ENCODE results near the gene TBC1D24. TPM values are rescaled to one million over a fixed set of nuclear protein-coding genes. Genes with fewer than 3 reads are reported as not detected.
A peak's percentile ranks its signal among the peaks of the same experiment; 100 is the strongest.

TBC1D24 gene
- total and polyA plus RNA-seq, 4 experiments from 2014 or later, result 1.3 to 13.7 (median 5.7) TPM

GRCh38 chr16:2487903-2488531, 13.1 kb downstream of the TBC1D24 start:
- no peaks in the 10 kb centered on the region for H3K27me3 ChIP-seq (ENCODE audit: insufficient read depth, low read length)
- intact Hi-C loops (cut with micrococcal nuclease), result loop anchor here (1.0 kb wide), 6 partner anchors 14 to 465 kb away; partner anchors contain the start of genes ABCA3, ATP6V0C and TEDC2
- H3K36me3 Mint-ChIP-seq, result peaks cover 0 to 1% of the 10 kb centered on the region in 2 donors
- peak overlapping the region in 1 of 7 donors; percentile 95 for H3K27ac Mint-ChIP-seq
- H3K27me3 Mint-ChIP-seq, result no peaks in the 10 kb centered on the region
- no peak for DNase-seq
- ChIA-PET CTCF (ENCODE audit: partially characterized antibody) (interaction anchor here (0.6 to 2.5 kb wide), 7 partner anchors 15 to 294 kb away, joined by 3 to 13 read pairs (median 3); partner anchors contain the start of gene CCNF), POLR2A (ENCODE audit: partially characterized antibody) (interaction anchor here (1.5 to 2.0 kb wide), 2 partner anchors 14 to 58 kb away, joined by 4 to 8 read pairs; partner anchors contain the start of genes CCNF and TBC1D24)
- no peaks in the 10 kb centered on the region for H3K9me3 Mint-ChIP-seq
- no peak overlapping the region for H3K4me3 ChIP-seq (ENCODE audit: low read length in 2 of 2)
- H3K4me1 Mint-ChIP-seq, result peaks cover 9 to 19% (median 13%) of the 10 kb centered on the region in 4 donors
- H3K27ac ChIP-seq (ENCODE audit: low read depth, low read length), result no peak overlapping the region
- peaks cover 14% of the 10 kb centered on the region for H3K4me1 ChIP-seq (ENCODE audit: insufficient read depth, low read length)
- no peaks in the 10 kb centered on the region for H3K36me3 ChIP-seq (ENCODE audit: insufficient read depth, low read length)
- no peaks in the 10 kb centered on the region for H3K9me3 ChIP-seq (ENCODE audit: control insufficient read depth in 1 of 2, low read length in 2 of 2)
- H3K4me3 Mint-ChIP-seq, result no peak overlapping the region

GRCh38 chr16:2489581-2489980, 14.7 kb downstream of the TBC1D24 start:
- Mint-ChIP-seq H3K36me3 (peaks cover 0 to 1% of the 10 kb centered on the region in 2 donors), H3K27ac (no peak overlapping the region), H3K4me1 (peaks cover 9 to 19% (median 13%) of the 10 kb centered on the region in 4 donors), H3K4me3 (no peak overlapping the region), H3K27me3 (no peaks in the 10 kb centered on the region), H3K9me3 (no peaks in the 10 kb centered on the region)
- no peak overlapping the region for H3K4me3 ChIP-seq (ENCODE audit: low read length in 2 of 2)
- H3K27me3 ChIP-seq (ENCODE audit: insufficient read depth, low read length), result no peaks in the 10 kb centered on the region
- peaks cover 14% of the 10 kb centered on the region for H3K4me1 ChIP-seq (ENCODE audit: insufficient read depth, low read length)
- ChIA-PET CTCF (ENCODE audit: partially characterized antibody) (interaction anchor here (0.7 to 2.5 kb wide), 3 partner anchors 81 to 295 kb away, joined by 3 to 13 read pairs (median 4); no protein-coding TSS in a partner anchor), POLR2A (ENCODE audit: partially characterized antibody) (no interaction called here)
- H3K9me3 ChIP-seq (ENCODE audit: control insufficient read depth in 1 of 2, low read length in 2 of 2), result no peaks in the 10 kb centered on the region
- H3K36me3 ChIP-seq (ENCODE audit: insufficient read depth, low read length), result no peaks in the 10 kb centered on the region
- intact Hi-C loops (cut with micrococcal nuclease), result no loop called here
- H3K27ac ChIP-seq (ENCODE audit: low read depth, low read length), result no peak overlapping the region
- no peak for DNase-seq

- POLR2A ChIA-PET (ENCODE audit: partially characterized antibody), result interaction anchor here (0.6 kb wide), 1 partner anchor 276 kb away, joined by 4 read pairs; the partner anchor contains the start of gene PGP
- Histone ChIP-seq H3K27me3 (ENCODE audit: insufficient read depth, low read length) (no peaks in the 10 kb centered on the region), H3K4me3 (ENCODE audit: low read length in 2 of 2) (no peak overlapping the region), H3K36me3 (ENCODE audit: insufficient read depth, low read length) (no peaks in the 10 kb centered on the region), H3K27ac (ENCODE audit: low read depth, low read length) (no peak overlapping the region), H3K9me3 (ENCODE audit: control insufficient read depth in 1 of 2, low read length in 2 of 2) (no peaks in the 10 kb centered on the region), H3K4me1 (ENCODE audit: insufficient read depth, low read length) (peaks cover 14% of the 10 kb centered on the region)
- intact Hi-C loops (cut with micrococcal nuclease), result no loop called here
- Mint-ChIP-seq H3K36me3 (peaks cover 0 to 1% of the 10 kb centered on the region in 2 donors), H3K27ac (no peak overlapping the region), H3K9me3 (no peaks in the 10 kb centered on the region), H3K4me1 (peaks cover 9 to 19% (median 11%) of the 10 kb centered on the region in 4 donors), H3K27me3 (no peaks in the 10 kb centered on the region), H3K4me3 (no peak overlapping the region)
- CTCF ChIA-PET (ENCODE audit: partially characterized antibody), result interaction anchor here (1.9 kb wide), 1 partner anchor 11 kb away, joined by 4 read pairs; no protein-coding TSS in a partner anchor
- no peak for DNase-seq
Measured at GRCh38 chr16:2490190-2491105, 15.5 kb downstream of the TBC1D24 start.

GRCh38 chr16:2492292-2492691, 17.4 kb downstream of the TBC1D24 start:
- Mint-ChIP-seq H3K4me1 (peaks cover 3 to 7% (median 3%) of the 10 kb centered on the region in 4 donors), H3K4me3 (no peak overlapping the region), H3K36me3 (peaks cover 0 to 1% of the 10 kb centered on the region in 2 donors), H3K27ac (no peak overlapping the region), H3K9me3 (no peaks in the 10 kb centered on the region), H3K27me3 (no peaks in the 10 kb centered on the region)
- Histone ChIP-seq H3K9me3 (ENCODE audit: control insufficient read depth in 1 of 2, low read length in 2 of 2) (no peaks in the 10 kb centered on the region), H3K27me3 (ENCODE audit: insufficient read depth, low read length) (no peaks in the 10 kb centered on the region), H3K4me1 (ENCODE audit: insufficient read depth, low read length) (peaks cover 5% of the 10 kb centered on the region), H3K36me3 (ENCODE audit: insufficient read depth, low read length) (no peaks in the 10 kb centered on the region), H3K4me3 (ENCODE audit: low read length in 2 of 2) (no peak overlapping the region), H3K27ac (ENCODE audit: low read depth, low read length) (no peak overlapping the region)
- POLR2A ChIA-PET (ENCODE audit: partially characterized antibody), result no interaction called here
- intact Hi-C loops (cut with micrococcal nuclease), result no loop called here
- CTCF ChIA-PET (ENCODE audit: partially characterized antibody), result interaction anchor here (1.9 kb wide), 1 partner anchor 9 kb away, joined by 4 read pairs; no protein-coding TSS in a partner anchor
- no peak for DNase-seq

GRCh38 chr16:2493605-2494004, 18.7 kb downstream of the TBC1D24 start:
- H3K4me1 Mint-ChIP-seq, result no peaks in the 10 kb centered on the region
- H3K36me3 Mint-ChIP-seq, result peaks cover 6% of the 10 kb centered on the region in 2 donors
- peak in 1 of 5 donors; percentile 2 for DNase-seq
- Histone ChIP-seq H3K36me3 (ENCODE audit: insufficient read depth, low read length) (no peaks in the 10 kb centered on the region), H3K27ac (ENCODE audit: low read depth, low read length) (no peak overlapping the region), H3K9me3 (ENCODE audit: control insufficient read depth in 1 of 2, low read length in 2 of 2) (no peaks in the 10 kb centered on the region), H3K4me1 (ENCODE audit: insufficient read depth, low read length) (no peaks in the 10 kb centered on the region), H3K4me3 (ENCODE audit: low read length in 2 of 2) (no peak overlapping the region), H3K27me3 (ENCODE audit: insufficient read depth, low read length) (no peaks in the 10 kb centered on the region)
- intact Hi-C loops (cut with micrococcal nuclease), result no loop called here
- H3K27me3 Mint-ChIP-seq, result no peaks in the 10 kb centered on the region
- ChIA-PET POLR2A (ENCODE audit: partially characterized antibody) (no interaction called here), CTCF (ENCODE audit: partially characterized antibody) (interaction anchor here (0.8 kb wide), 1 partner anchor 9 kb away, joined by 3 read pairs; no protein-coding TSS in a partner anchor)
- H3K9me3 Mint-ChIP-seq, result no peaks in the 10 kb centered on the region
- H3K4me3 Mint-ChIP-seq, result no peak overlapping the region
- no peak overlapping the region for H3K27ac Mint-ChIP-seq

GRCh38 chr16:2494616-2495015, 19.7 kb downstream of the TBC1D24 start:
- no peaks in the 10 kb centered on the region for H3K36me3 ChIP-seq (ENCODE audit: insufficient read depth, low read length)
- Mint-ChIP-seq H3K27me3 (no peaks in the 10 kb centered on the region), H3K36me3 (peaks cover 6% of the 10 kb centered on the region in 2 donors), H3K4me3 (no peak overlapping the region), H3K27ac (no peak overlapping the region), H3K9me3 (no peaks in the 10 kb centered on the region), H3K4me1 (no peaks in the 10 kb centered on the region)
- intact Hi-C loops (cut with micrococcal nuclease), result no loop called here
- H3K4me3 ChIP-seq (ENCODE audit: low read length in 2 of 2), result no peak overlapping the region
- no peaks in the 10 kb centered on the region for H3K27me3 ChIP-seq (ENCODE audit: insufficient read depth, low read length)
- CTCF ChIA-PET (ENCODE audit: partially characterized antibody), result no interaction called here
- no peaks in the 10 kb centered on the region for H3K4me1 ChIP-seq (ENCODE audit: insufficient read depth, low read length)
- POLR2A ChIA-PET (ENCODE audit: partially characterized antibody), result no interaction called here
- no peak for DNase-seq
- no peaks in the 10 kb centered on the region for H3K9me3 ChIP-seq (ENCODE audit: control insufficient read depth in 1 of 2, low read length in 2 of 2)
- H3K27ac ChIP-seq (ENCODE audit: low read depth, low read length), result no peak overlapping the region

GRCh38 chr16:2495041-2495440, 20.1 kb downstream of the TBC1D24 start:
- peaks cover 6% of the 10 kb centered on the region in 2 donors for H3K36me3 Mint-ChIP-seq
- CTCF ChIA-PET (ENCODE audit: partially characterized antibody), result no interaction called here
- H3K27ac Mint-ChIP-seq, result no peak overlapping the region
- intact Hi-C loops (cut with micrococcal nuclease), result no loop called here
- Histone ChIP-seq H3K4me1 (ENCODE audit: insufficient read depth, low read length) (no peaks in the 10 kb centered on the region), H3K36me3 (ENCODE audit: insufficient read depth, low read length) (no peaks in the 10 kb centered on the region), H3K9me3 (ENCODE audit: control insufficient read depth in 1 of 2, low read length in 2 of 2) (no peaks in the 10 kb centered on the region), H3K27ac (ENCODE audit: low read depth, low read length) (no peak overlapping the region), H3K27me3 (ENCODE audit: insufficient read depth, low read length) (no peaks in the 10 kb centered on the region), H3K4me3 (ENCODE audit: low read length in 2 of 2) (no peak overlapping the region)
- DNase-seq, result no peak
- no peaks in the 10 kb centered on the region for H3K27me3 Mint-ChIP-seq
- POLR2A ChIA-PET (ENCODE audit: partially characterized antibody), result no interaction called here
- H3K4me3 Mint-ChIP-seq, result no peak overlapping the region
- no peaks in the 10 kb centered on the region for H3K4me1 Mint-ChIP-seq
- H3K9me3 Mint-ChIP-seq, result no peaks in the 10 kb centered on the region
